ENCODE measurements around the gene USP5. TPM values are rescaled to one million over a fixed set of nuclear protein-coding genes. Genes with fewer than 3 reads are reported as not detected.

Gene USP5
- total RNA-seq, 1 experiment from 2014 or later = 158 TPM

DNA sequence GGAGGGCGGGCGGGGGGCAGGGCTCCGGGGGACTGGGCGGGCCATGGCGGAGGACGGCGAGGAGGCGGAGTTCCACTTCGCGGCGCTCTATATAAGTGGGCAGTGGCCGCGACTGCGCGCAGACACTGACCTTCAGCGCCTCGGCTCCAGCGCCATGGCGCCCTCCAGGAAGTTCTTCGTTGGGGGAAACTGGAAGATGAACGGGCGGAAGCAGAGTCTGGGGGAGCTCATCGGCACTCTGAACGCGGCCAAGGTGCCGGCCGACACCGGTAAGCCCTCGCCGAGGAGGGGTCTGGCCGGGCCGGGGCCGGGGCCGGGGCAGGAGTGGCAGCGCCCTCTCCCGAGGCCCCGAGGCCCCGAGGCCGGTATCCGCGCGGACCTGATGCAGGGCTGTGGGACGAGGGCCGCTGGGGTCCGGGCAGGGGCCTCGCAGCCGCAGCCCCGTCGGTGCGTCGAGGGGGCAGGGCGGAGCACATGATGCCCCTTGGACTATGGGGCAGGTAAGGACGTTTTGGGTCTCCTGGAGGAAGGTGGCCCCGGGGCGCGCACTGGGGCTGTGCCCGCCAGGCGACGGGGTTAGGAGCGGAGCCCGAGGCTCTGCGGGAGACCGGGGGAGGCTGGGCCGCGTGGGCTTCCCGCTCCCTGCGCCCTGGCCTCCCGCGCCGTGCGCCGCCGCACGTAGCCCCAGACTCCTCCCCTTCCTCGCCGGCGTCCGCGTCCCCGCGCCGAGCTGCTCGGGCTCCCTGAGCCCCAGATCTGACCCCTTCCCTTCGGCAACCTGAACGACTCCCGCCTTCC, 15.7 kb downstream of the USP5 start, which contains the start of gene TPI1 (continued):
- TF ChIP-seq, protein P1, sequence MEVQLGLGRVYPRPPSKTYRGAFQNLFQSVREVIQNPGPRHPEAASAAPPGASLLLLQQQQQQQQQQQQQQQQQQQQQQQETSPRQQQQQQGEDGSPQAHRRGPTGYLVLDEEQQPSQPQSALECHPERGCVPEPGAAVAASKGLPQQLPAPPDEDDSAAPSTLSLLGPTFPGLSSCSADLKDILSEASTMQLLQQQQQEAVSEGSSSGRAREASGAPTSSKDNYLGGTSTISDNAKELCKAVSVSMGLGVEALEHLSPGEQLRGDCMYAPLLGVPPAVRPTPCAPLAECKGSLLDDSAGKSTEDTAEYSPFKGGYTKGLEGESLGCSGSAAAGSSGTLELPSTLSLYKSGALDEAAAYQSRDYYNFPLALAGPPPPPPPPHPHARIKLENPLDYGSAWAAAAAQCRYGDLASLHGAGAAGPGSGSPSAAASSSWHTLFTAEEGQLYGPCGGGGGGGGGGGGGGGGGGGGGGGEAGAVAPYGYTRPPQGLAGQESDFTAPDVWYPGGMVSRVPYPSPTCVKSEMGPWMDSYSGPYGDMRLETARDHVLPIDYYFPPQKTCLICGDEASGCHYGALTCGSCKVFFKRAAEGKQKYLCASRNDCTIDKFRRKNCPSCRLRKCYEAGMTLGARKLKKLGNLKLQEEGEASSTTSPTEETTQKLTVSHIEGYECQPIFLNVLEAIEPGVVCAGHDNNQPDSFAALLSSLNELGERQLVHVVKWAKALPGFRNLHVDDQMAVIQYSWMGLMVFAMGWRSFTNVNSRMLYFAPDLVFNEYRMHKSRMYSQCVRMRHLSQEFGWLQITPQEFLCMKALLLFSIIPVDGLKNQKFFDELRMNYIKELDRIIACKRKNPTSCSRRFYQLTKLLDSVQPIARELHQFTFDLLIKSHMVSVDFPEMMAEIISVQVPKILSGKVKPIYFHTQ (CRISPR knock-in tag; IDR thresholded peaks at IDR 0.05) = no peak
- TF ChIP-seq ZBTB21 (CRISPR knock-in tag; IDR thresholded peaks at IDR 0.05; ENCODE audit: borderline replicate concordance) = 0 out of 2 replicates have a peak, but pooled peaks have one; percentile 6
- TF ChIP-seq, protein P2, sequence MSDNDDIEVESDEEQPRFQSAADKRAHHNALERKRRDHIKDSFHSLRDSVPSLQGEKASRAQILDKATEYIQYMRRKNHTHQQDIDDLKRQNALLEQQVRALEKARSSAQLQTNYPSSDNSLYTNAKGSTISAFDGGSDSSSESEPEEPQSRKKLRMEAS (CRISPR knock-in tag; IDR thresholded peaks at IDR 0.05) = peak; percentile 53; the same call in 1 of the 2 replicates
- TF ChIP-seq NFE2L1 (CRISPR knock-in tag; IDR thresholded peaks at IDR 0.05) = no peak
- TF ChIP-seq, protein P3, sequence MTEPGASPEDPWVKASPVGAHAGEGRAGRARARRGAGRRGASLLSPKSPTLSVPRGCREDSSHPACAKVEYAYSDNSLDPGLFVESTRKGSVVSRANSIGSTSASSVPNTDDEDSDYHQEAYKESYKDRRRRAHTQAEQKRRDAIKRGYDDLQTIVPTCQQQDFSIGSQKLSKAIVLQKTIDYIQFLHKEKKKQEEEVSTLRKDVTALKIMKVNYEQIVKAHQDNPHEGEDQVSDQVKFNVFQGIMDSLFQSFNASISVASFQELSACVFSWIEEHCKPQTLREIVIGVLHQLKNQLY (CRISPR knock-in tag; IDR thresholded peaks at IDR 0.05) = 0 out of 2 replicates have a peak, but pooled peaks have one; percentile 64
- peak; percentile 58 for TF ChIP-seq USF2 (CRISPR knock-in tag; IDR thresholded peaks at IDR 0.05)
- TF ChIP-seq NR2C2 (CRISPR knock-in tag; IDR thresholded peaks at IDR 0.05) = no peak
- no peak for TF ChIP-seq GTF2I (CRISPR knock-in tag; conservative IDR thresholded peaks at IDR 0.05)
- no peak; the same call in 1 of the 2 replicates for TF ChIP-seq ESRRA (CRISPR knock-in tag; IDR thresholded peaks at IDR 0.05; ENCODE audit: borderline replicate concordance)
- no peak for TF ChIP-seq ZNF219 (CRISPR knock-in tag; IDR thresholded peaks at IDR 0.05; ENCODE audit: borderline replicate concordance)
- TF ChIP-seq, protein P4, sequence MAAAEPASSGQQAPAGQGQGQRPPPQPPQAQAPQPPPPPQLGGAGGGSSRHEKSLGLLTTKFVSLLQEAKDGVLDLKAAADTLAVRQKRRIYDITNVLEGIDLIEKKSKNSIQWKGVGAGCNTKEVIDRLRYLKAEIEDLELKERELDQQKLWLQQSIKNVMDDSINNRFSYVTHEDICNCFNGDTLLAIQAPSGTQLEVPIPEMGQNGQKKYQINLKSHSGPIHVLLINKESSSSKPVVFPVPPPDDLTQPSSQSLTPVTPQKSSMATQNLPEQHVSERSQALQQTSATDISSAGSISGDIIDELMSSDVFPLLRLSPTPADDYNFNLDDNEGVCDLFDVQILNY (CRISPR knock-in tag; IDR thresholded peaks at IDR 0.05) = no peak
- TF ChIP-seq, protein P5, sequence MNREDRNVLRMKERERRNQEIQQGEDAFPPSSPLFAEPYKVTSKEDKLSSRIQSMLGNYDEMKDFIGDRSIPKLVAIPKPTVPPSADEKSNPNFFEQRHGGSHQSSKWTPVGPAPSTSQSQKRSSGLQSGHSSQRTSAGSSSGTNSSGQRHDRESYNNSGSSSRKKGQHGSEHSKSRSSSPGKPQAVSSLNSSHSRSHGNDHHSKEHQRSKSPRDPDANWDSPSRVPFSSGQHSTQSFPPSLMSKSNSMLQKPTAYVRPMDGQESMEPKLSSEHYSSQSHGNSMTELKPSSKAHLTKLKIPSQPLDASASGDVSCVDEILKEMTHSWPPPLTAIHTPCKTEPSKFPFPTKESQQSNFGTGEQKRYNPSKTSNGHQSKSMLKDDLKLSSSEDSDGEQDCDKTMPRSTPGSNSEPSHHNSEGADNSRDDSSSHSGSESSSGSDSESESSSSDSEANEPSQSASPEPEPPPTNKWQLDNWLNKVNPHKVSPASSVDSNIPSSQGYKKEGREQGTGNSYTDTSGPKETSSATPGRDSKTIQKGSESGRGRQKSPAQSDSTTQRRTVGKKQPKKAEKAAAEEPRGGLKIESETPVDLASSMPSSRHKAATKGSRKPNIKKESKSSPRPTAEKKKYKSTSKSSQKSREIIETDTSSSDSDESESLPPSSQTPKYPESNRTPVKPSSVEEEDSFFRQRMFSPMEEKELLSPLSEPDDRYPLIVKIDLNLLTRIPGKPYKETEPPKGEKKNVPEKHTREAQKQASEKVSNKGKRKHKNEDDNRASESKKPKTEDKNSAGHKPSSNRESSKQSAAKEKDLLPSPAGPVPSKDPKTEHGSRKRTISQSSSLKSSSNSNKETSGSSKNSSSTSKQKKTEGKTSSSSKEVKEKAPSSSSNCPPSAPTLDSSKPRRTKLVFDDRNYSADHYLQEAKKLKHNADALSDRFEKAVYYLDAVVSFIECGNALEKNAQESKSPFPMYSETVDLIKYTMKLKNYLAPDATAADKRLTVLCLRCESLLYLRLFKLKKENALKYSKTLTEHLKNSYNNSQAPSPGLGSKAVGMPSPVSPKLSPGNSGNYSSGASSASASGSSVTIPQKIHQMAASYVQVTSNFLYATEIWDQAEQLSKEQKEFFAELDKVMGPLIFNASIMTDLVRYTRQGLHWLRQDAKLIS (CRISPR knock-in tag; IDR thresholded peaks at IDR 0.05; ENCODE audit: borderline replicate concordance) = no peak
- TF ChIP-seq FOXK1 (CRISPR knock-in tag; IDR thresholded peaks at IDR 0.05) = no peak; the same call in 1 of the 2 replicates
- TF ChIP-seq ARID4B (CRISPR knock-in tag; IDR thresholded peaks at IDR 0.05; ENCODE audit: borderline replicate concordance) = no peak
- peak; percentile 61; the same call in 1 of the 2 replicates for TF ChIP-seq ZNF232 (CRISPR knock-in tag; IDR thresholded peaks at IDR 0.05)
- TF ChIP-seq CBFB (CRISPR knock-in tag; IDR thresholded peaks at IDR 0.05; ENCODE audit: low read depth) = 0 out of 2 replicates have a peak, but pooled peaks have one; percentile 31
- 0 out of 2 replicates have a peak, but pooled peaks have one; percentile 9 for TF ChIP-seq GABPB1 (CRISPR knock-in tag; IDR thresholded peaks at IDR 0.05)
- no peak for TF ChIP-seq SOX15 (CRISPR knock-in tag; IDR thresholded peaks at IDR 0.05)
- peak; percentile 89 for TF ChIP-seq HMGXB4 (CRISPR knock-in tag; IDR thresholded peaks at IDR 0.05)
- TF ChIP-seq OVOL2 (CRISPR knock-in tag; IDR thresholded peaks at IDR 0.05; ENCODE audit: borderline replicate concordance) = 0 out of 2 replicates have a peak, but pooled peaks have one; percentile 31
- 0 out of 2 replicates have a peak, but pooled peaks have one; percentile 2 for TF ChIP-seq SMAD4 (CRISPR knock-in tag; IDR thresholded peaks at IDR 0.05)
- peak; percentile 24; the same call in 1 of the 2 replicates for TF ChIP-seq JUN (CRISPR knock-in tag; IDR thresholded peaks at IDR 0.05)

Measured in WTC11 (cell line).